ENCODE data around the gene GJA8.

Gene GJA8

GRCh38 chr1:147902253-147902845 is at the start of gene GJA8:
TSS of gene GJA8 (plus strand) at chr1:147902795. CDS start at chr1:147907956, 5,161 bp downstream.
- ChIA-PET POLR2A (no interaction called here), CTCF (interaction anchor here (1.0 to 3.2 kb wide), 2 partner anchors 10 kb away, joined by 4 to 15 read pairs; no protein-coding TSS in a partner anchor)
- Histone ChIP-seq H3K36me3 (ENCODE audit: control insufficient read depth in 2 of 2, insufficient read depth in 1 of 2, low read length in 2 of 2) (no peaks in the 10 kb centered on the region), H3K4me1 (ENCODE audit: control insufficient read depth, insufficient read depth, low read length) (no peaks in the 10 kb centered on the region), H3K9me3 (ENCODE audit: control insufficient read depth, insufficient read depth, low read depth, low read length) (no peaks in the 10 kb centered on the region), H3K27ac (ENCODE audit: extremely low read depth, low read depth, low read length) (no peak within 1 kb of the TSS), H3K4me3 (ENCODE audit: low read depth, low read length) (no peak within 1 kb of the TSS)
- TF ChIP-seq, protein P1, sequence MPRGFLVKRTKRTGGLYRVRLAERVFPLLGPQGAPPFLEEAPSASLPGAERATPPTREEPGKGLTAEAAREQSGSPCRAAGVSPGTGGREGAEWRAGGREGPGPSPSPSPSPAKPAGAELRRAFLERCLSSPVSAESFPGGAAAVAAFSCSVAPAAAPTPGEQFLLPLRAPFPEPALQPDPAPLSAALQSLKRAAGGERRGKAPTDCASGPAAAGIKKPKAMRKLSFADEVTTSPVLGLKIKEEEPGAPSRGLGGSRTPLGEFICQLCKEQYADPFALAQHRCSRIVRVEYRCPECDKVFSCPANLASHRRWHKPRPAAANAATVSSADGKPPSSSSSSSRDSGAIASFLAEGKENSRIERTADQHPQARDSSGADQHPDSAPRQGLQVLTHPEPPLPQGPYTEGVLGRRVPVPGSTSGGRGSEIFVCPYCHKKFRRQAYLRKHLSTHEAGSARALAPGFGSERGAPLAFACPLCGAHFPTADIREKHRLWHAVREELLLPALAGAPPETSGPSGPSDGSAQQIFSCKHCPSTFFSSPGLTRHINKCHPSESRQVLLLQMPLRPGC (tag by site-specific recombination; IDR thresholded peaks at IDR 0.05): no peak
- TF ChIP-seq ZNF26 (tag by site-specific recombination; IDR thresholded peaks at IDR 0.05) (no peak), ZNF777 (tag by site-specific recombination; IDR thresholded peaks at IDR 0.05; ENCODE audit: borderline replicate concordance) (no peak), ZBTB48 (tag by site-specific recombination; IDR thresholded peaks at IDR 0.05) (no peak), ZNF18 (tag by site-specific recombination; IDR thresholded peaks at IDR 0.05) (peak; percentile 54; the same call in 1 of the 2 replicates), ZNF677 (tag by site-specific recombination; IDR thresholded peaks at IDR 0.05) (no peak), ZNF416 (tag by site-specific recombination; IDR thresholded peaks at IDR 0.05) (no peak), WT1 (tag by site-specific recombination; IDR thresholded peaks at IDR 0.05) (peak; percentile 87), ZNF837 (tag by site-specific recombination; IDR thresholded peaks at IDR 0.05) (no peak), GLI4 (tag by site-specific recombination; IDR thresholded peaks at IDR 0.05) (no peak), ATF2 (tag by site-specific recombination; IDR thresholded peaks at IDR 0.05; ENCODE audit: low read depth) (no peak), MZF1 (tag by site-specific recombination; IDR thresholded peaks at IDR 0.05; ENCODE audit: borderline replicate concordance) (no peak), ZNF175 (tag by site-specific recombination; IDR thresholded peaks at IDR 0.05) (no peak), ZNF473 (tag by site-specific recombination; IDR thresholded peaks at IDR 0.05) (no peak)
- TF ChIP-seq, protein P2, sequence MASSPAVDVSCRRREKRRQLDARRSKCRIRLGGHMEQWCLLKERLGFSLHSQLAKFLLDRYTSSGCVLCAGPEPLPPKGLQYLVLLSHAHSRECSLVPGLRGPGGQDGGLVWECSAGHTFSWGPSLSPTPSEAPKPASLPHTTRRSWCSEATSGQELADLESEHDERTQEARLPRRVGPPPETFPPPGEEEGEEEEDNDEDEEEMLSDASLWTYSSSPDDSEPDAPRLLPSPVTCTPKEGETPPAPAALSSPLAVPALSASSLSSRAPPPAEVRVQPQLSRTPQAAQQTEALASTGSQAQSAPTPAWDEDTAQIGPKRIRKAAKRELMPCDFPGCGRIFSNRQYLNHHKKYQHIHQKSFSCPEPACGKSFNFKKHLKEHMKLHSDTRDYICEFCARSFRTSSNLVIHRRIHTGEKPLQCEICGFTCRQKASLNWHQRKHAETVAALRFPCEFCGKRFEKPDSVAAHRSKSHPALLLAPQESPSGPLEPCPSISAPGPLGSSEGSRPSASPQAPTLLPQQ (tag by site-specific recombination; IDR thresholded peaks at IDR 0.05): no peak

GRCh38 chr1:147853391-147853790 is 49.2 kb upstream of the GJA8 start:
- Histone ChIP-seq H3K36me3 (ENCODE audit: control insufficient read depth in 2 of 2, insufficient read depth in 1 of 2, low read length in 2 of 2) (no peaks in the 10 kb centered on the region), H3K27ac (ENCODE audit: extremely low read depth, low read depth, low read length) (no peak overlapping the region), H3K4me3 (ENCODE audit: low read depth, low read length) (no peak overlapping the region), H3K9me3 (ENCODE audit: control insufficient read depth, insufficient read depth, low read depth, low read length) (no peaks in the 10 kb centered on the region), H3K4me1 (ENCODE audit: control insufficient read depth, insufficient read depth, low read length) (no peaks in the 10 kb centered on the region; the same call in 1 of the 2 replicates)
- ChIA-PET POLR2A (no interaction called here), CTCF (interaction anchor here (0.6 to 1.0 kb wide), 2 partner anchors 19 to 42 kb away, joined by 3 to 4 read pairs; no protein-coding TSS in a partner anchor)
- TF ChIP-seq ZNF426 (tag by site-specific recombination; IDR thresholded peaks at IDR 0.05) (no peak), PRDM10 (tag by site-specific recombination; IDR thresholded peaks at IDR 0.05) (no peak), WT1 (tag by site-specific recombination; IDR thresholded peaks at IDR 0.05) (no peak), ZBTB21 (tag by site-specific recombination; IDR thresholded peaks at IDR 0.05) (no peak), ZNF449 (tag by site-specific recombination; IDR thresholded peaks at IDR 0.05) (no peak), ZNF488 (tag by site-specific recombination; IDR thresholded peaks at IDR 0.05) (no peak)
